ENCODE data around the gene CLBA1. TPM values are rescaled to one million over a fixed set of nuclear protein-coding genes. Genes with fewer than 3 reads are reported as not detected.

CLBA1 gene
- total RNA-seq, 1 donor from 2014 or later, result 2.5 TPM

DNA sequence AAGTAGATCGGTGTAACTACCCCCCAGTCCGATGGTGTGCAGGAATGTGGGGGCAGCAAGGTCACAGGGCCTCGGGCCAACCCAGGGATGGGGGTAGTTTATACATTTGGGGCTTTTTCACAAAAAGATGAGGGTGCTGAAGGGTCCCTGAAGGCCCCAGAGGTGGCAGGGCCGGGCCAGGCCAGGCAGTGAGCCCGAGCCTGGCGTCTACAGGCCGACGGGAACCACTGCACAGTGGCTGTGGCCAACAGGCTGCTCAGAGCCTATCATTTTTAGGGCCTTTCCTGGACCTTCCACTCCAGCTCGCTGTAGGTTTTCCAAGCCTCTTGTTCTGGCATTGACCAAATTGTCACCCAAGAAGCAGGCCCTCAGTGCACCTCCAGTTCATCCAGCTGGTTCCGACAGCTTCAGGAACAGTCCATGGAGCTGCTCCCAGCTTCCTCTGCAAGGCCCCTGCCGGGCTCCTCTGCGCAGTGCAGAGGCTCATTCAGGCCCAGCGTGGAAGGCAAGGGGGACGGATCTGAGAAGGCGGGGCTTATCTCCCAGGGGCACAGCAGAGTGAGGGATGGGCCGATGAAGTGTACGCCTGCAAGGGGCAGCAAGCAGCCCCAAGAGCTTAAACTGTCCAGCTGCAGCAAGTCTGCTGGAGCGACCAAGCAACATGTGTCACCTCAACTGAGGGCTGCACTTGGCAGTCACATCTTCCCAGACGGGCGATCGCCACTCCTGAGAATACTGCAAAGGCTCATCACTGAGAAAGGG lies 21.4 kb downstream of the CLBA1 start:
- Mint-ChIP-seq H3K36me3 (ENCODE audit: low read depth) (peaks cover 22% of the 10 kb centered on the region), H3K9me3 (no peaks in the 10 kb centered on the region), H3K4me1 (peaks cover 7% of the 10 kb centered on the region), H3K27ac (no peak overlapping the region), H3K27me3 (no peaks in the 10 kb centered on the region), H3K4me3 (no peak overlapping the region)
- no peak for DNase-seq
- intact Hi-C loops (cut with micrococcal nuclease), result no loop called here

DNA sequence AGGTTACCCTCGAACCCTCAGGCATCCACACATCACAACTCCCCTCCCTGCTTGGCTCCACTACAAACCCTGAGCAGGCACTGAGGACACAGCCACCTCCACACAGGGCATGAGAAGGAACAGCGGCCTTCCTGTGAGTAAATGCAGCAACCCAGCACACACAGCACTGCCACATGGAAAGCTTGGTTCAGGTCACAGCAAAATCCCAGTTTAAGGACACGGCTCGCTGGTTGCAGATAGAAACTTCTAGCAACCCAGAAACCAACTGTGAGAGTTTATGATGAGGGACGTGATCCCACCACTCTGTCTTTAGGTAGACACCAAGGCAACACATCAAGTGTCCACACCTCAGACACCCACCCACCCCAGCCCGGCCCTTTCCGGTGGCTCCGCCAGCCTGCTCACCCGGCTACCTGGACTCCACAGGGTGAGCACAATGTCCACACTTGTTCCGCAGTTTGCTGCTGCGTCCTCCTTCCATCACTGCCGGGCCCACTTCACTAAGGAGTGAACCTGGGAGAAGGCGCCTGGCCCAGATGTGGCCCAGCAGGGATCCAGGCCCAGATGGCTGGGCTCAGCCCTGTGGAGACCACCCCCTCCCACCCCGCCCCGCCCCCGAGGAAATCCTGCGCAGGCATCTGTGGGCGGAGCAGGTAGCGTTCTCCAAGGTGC lies 22.1 kb downstream of the CLBA1 start:
- Mint-ChIP-seq H3K4me1 (peaks cover 7% of the 10 kb centered on the region), H3K9me3 (no peaks in the 10 kb centered on the region), H3K27me3 (no peaks in the 10 kb centered on the region), H3K4me3 (no peak overlapping the region), H3K27ac (no peak overlapping the region), H3K36me3 (ENCODE audit: low read depth) (peaks cover 27% of the 10 kb centered on the region)
- intact Hi-C loops (cut with micrococcal nuclease), result no loop called here
- no peak for DNase-seq

DNA sequence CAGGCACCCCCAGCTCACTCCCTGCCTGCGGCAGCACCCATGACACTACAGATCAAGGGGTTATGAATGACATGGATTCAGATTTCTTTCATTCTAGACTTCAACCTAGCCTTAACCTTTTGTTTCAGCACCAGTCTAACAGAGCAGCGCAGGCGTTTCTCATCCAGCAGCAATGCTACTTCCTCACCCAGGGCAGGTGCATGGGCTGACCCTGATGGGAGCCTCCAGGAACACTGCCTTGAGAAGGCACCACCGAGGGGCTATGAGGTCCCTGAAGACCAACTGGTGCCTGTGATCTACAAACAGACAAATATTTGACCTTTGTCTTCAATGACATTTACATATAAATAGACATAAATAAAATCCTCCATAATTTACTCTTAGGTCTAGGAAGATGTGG lies 24.5 kb downstream of the CLBA1 start:
- no peak for DNase-seq
- H3K27ac Mint-ChIP-seq, result no peak overlapping the region
- H3K4me1 Mint-ChIP-seq, result peaks cover 23% of the 10 kb centered on the region
- H3K9me3 Mint-ChIP-seq, result no peaks in the 10 kb centered on the region
- no peaks in the 10 kb centered on the region for H3K27me3 Mint-ChIP-seq
- no peak overlapping the region for H3K4me3 Mint-ChIP-seq
- H3K36me3 Mint-ChIP-seq (ENCODE audit: low read depth), result peaks cover 34% of the 10 kb centered on the region
- intact Hi-C loops (cut with micrococcal nuclease), result no loop called here

DNA sequence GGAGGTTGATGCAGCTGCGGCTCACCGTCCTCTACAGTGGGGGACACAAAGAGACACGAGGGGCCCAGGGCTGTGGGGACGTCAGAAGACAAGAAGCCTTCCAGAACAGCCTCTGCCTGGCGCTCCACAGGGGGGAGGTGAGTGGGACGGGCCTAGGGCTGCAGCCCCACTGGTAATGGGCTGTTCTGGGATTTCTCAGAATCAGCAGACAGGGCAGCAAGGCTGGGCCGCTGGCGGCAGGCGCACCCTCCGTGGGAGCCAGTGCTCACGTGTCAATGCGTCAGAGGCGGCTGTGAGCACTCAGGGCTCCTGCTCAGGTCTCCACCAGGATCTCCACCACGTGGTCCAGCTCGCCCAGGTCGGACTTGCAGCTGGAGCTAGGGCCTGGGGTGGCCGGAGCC lies 25.3 kb downstream of the CLBA1 start:
- no peak for DNase-seq
- Mint-ChIP-seq H3K4me3 (no peak overlapping the region), H3K36me3 (ENCODE audit: low read depth) (peaks cover 39% of the 10 kb centered on the region), H3K4me1 (peaks cover 29% of the 10 kb centered on the region), H3K27me3 (no peaks in the 10 kb centered on the region), H3K9me3 (no peaks in the 10 kb centered on the region), H3K27ac (no peak overlapping the region)
- intact Hi-C loops (cut with micrococcal nuclease), result no loop called here

DNA sequence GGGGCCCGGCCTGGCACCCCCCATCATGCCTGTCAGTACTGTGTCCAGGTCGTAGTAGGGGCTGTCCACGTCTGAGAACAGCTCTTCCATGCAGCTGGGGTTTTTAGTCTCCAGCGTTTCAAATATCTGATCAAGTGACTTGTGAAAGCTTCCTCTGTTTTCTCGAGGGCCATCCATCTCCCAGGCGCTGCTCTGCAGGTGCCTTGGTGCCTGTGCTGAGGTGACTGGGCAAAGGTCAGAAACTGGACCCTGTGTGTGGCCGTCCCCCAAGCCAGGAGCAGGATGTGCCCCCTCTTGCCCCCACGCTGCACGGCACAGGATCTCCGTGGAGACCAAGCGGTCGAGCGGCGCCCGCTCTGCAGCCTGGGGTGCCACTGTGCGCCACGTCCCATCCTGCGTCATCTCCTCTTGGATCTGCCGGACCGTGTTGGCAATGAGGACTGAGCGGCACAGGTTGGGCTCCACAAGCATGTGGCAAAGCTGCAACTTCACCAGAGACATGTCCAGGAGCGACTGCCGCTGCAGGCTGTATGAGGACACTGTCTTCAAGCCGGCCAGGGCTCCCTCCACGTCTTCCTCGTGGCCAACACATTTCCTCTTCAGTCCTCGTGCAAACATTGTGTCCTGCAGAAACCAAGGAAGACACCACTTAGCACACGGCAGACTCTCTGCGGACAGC lies 25.9 kb downstream of the CLBA1 start:
- H3K4me1 Mint-ChIP-seq, result peaks cover 34% of the 10 kb centered on the region
- DNase-seq, result no peak
- intact Hi-C loops (cut with micrococcal nuclease), result no loop called here
- no peak overlapping the region for H3K27ac Mint-ChIP-seq
- H3K9me3 Mint-ChIP-seq, result no peaks in the 10 kb centered on the region
- H3K36me3 Mint-ChIP-seq (ENCODE audit: low read depth), result peaks cover 43% of the 10 kb centered on the region
- no peak overlapping the region for H3K4me3 Mint-ChIP-seq
- no peaks in the 10 kb centered on the region for H3K27me3 Mint-ChIP-seq

DNA sequence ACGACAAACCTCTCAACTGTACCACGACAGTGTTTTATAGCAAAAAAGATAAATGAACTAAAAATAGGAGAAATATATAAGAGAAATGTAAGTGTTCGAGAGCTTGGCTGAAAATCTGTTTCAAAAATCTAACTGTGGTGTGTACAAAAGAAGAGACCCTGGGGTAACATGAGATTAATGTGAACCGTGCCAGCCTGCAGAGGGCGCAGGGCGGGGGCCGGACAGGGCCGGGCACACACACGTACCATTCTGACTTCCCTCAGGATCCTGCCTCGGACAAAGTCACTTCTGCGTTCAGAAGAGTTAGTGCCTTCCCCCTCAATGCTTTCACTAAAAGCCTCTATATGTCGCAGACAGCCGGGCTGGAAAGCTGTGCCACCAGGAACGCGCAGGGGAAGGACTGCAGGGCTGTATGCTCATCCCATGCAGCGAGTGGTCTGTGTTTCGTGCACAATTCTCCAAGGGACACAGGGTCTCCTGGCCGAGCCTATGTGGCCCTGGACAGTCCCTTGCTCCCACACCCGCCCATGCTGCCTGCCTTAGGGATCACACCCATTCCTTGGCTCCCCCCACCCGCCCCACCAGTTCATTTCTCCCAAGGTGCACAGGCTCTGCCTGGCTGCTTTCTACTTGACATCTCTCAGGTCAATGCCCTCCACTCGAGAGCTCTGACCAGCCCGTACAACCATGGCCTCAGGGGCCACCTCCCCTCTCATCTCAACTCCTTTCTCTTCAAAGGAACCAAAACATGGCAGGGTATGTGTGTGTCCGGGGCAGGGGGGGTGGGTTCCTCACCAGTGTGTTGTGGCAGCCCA lies 26.8 kb downstream of the CLBA1 start:
- H3K4me1 Mint-ChIP-seq, result peaks cover 43% of the 10 kb centered on the region
- no peaks in the 10 kb centered on the region for H3K27me3 Mint-ChIP-seq
- H3K9me3 Mint-ChIP-seq, result no peaks in the 10 kb centered on the region
- intact Hi-C loops (cut with micrococcal nuclease), result no loop called here
- no peak overlapping the region for H3K27ac Mint-ChIP-seq
- DNase-seq, result no peak
- H3K4me3 Mint-ChIP-seq, result no peak overlapping the region
- peaks cover 45% of the 10 kb centered on the region for H3K36me3 Mint-ChIP-seq (ENCODE audit: low read depth)

DNA sequence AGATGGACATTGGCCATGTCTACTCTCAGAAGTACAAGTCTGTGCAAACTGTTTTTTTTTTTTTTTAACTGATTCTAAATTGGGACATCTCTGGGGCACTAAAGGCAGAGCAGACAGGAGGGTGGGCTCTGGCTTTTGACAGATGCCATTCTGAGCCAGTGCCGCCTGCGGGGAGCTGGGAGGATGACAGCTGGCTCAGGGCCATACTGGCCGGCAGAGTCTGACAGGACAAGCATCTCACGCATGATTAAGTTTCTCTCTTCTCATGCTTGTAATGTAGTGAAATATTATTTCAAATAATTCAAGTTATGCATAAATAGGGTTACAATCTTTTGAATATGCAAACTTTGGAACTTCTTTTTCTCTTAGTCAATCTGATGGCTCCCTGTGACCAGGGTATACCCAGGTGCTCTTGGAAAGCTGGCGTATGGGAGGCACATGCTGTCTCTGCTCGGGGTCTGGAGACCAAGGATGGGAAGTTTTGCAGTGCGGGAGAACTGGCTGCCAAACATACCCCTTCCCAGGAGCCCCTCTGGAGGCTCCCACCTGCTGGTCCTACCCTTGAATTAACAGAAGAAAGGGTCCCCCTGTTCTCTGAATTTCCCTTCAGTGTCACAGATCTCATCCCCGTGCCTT lies 27.7 kb downstream of the CLBA1 start:
- H3K36me3 Mint-ChIP-seq (ENCODE audit: low read depth), result peaks cover 45% of the 10 kb centered on the region
- no peak overlapping the region for H3K4me3 Mint-ChIP-seq
- intact Hi-C loops (cut with micrococcal nuclease), result no loop called here
- no peak for DNase-seq
- no peaks in the 10 kb centered on the region for H3K27me3 Mint-ChIP-seq
- no peaks in the 10 kb centered on the region for H3K9me3 Mint-ChIP-seq
- H3K4me1 Mint-ChIP-seq, result peaks cover 50% of the 10 kb centered on the region
- no peak overlapping the region for H3K27ac Mint-ChIP-seq

DNA sequence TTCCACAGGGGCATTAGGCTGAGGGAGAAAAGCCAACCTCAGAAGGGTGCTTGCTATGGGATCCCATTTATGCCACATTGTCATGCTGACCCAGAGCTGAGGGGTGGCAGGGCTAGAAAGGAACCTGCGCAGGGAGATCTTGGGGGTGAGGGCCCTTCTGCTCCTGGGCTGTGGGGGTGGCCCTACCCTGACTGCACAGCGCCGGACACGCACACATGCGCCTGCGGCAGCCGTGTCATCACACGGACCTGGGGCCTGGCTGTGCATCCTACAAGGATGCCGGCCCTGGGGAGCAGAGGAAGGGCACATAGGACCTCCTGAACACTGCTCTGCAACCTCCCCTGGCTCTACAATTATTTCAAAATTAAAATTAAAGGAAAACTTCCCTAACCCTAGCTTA lies 28.4 kb downstream of the CLBA1 start:
- H3K36me3 Mint-ChIP-seq (ENCODE audit: low read depth), result peaks cover 48% of the 10 kb centered on the region
- H3K27me3 Mint-ChIP-seq, result no peaks in the 10 kb centered on the region
- intact Hi-C loops (cut with micrococcal nuclease), result no loop called here
- no peak for DNase-seq
- H3K4me1 Mint-ChIP-seq, result peaks cover 53% of the 10 kb centered on the region
- H3K27ac Mint-ChIP-seq, result peak overlapping the region; percentile 71
- H3K4me3 Mint-ChIP-seq, result no peak overlapping the region
- H3K9me3 Mint-ChIP-seq, result no peaks in the 10 kb centered on the region

DNA sequence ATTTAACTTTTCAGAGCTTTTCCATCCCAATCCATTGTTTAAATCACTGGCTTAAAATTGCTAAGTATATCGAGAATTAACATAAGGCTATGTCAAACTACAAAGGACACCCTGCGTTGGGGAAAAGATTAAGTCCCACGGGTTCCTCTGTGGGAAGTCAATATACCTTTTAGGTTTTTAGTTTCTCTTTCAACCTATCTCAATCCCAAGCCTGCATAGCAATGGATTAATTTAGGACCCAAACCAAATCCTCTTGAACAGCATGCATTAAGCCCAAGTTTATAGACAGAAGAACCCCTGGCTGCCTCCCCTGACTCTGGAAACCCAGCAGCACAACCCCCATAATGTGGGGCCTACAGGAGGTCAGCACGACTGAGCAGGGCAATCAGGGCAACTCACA lies 29.0 kb downstream of the CLBA1 start:
- intact Hi-C loops (cut with micrococcal nuclease), result no loop called here
- H3K9me3 Mint-ChIP-seq, result no peaks in the 10 kb centered on the region
- H3K27ac Mint-ChIP-seq, result peak overlapping the region; percentile 71
- H3K27me3 Mint-ChIP-seq, result no peaks in the 10 kb centered on the region
- peak overlapping the region; percentile 30 for H3K4me3 Mint-ChIP-seq
- peaks cover 59% of the 10 kb centered on the region for H3K4me1 Mint-ChIP-seq
- H3K36me3 Mint-ChIP-seq (ENCODE audit: low read depth), result peaks cover 53% of the 10 kb centered on the region
- no peak for DNase-seq

DNA sequence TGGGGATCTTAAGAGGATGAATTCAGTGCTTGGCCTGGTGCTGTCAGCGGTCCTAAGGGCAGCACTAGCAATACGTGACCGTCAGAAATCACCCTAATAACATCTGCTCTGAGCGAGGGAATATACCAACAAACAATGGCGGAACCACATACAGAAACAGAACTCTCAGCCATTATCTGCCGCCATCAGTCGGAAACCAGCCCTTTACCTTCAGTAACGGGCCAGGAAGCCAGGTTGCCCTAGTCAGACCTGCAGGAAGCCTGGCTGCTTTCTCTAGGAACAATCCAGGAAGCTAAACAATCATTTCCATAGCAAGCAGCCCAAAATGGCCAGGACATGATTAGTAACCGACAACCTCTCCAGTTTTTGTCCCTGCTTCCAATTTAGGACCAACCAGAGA lies 29.7 kb downstream of the CLBA1 start:
- intact Hi-C loops (cut with micrococcal nuclease), result no loop called here
- Mint-ChIP-seq H3K27me3 (no peaks in the 10 kb centered on the region), H3K9me3 (no peaks in the 10 kb centered on the region), H3K36me3 (ENCODE audit: low read depth) (peaks cover 56% of the 10 kb centered on the region), H3K4me3 (peak overlapping the region; percentile 30), H3K4me1 (peaks cover 59% of the 10 kb centered on the region), H3K27ac (peak overlapping the region; percentile 21)
- DNase-seq, result no peak

DNA sequence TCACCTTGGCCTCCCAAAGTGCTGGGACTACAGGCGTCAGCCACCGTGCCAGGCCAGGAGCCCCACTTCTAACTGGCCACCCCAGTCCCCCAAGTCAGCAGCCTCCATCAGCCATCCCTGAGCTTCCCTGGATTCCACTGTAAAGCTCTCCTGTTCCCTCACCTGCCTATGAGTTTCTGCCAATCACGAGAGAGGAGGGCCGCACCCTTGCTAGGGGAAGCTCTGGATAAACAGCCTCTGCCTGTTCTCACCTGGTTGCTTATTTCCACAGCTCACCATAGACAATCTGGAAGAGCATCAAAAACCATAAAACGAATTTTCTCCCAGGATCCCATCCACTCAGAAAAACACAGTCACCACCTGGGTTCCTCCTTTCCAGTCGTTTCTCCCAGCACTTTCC lies 30.3 kb downstream of the CLBA1 start:
- Mint-ChIP-seq H3K36me3 (ENCODE audit: low read depth) (peaks cover 54% of the 10 kb centered on the region), H3K4me1 (peaks cover 59% of the 10 kb centered on the region), H3K9me3 (no peaks in the 10 kb centered on the region), H3K27ac (peak overlapping the region; percentile 70), H3K27me3 (no peaks in the 10 kb centered on the region), H3K4me3 (peak overlapping the region; percentile 59)
- no peak for DNase-seq
- intact Hi-C loops (cut with micrococcal nuclease), result no loop called here

DNA sequence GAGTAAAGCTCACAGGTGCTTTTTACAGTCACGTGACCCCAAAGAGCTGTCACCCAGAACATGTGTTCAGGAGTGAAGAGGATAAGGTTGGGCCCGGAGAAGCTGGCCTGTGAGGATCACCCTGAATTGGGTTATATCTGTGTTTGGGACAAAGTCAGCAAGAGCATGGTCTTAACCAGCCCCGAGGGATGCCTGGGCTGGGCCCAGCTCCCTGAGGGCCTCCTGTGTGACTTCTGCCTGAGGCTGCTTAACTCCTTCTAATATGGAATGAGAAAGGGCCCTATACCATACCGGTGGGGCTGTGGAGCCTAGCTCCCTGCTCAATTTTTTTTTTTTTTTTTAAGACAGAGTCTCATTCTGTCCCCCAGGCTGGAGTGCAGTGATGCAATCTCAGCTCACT lies 32.8 kb downstream of the CLBA1 start:
- peaks cover 46% of the 10 kb centered on the region for H3K36me3 Mint-ChIP-seq (ENCODE audit: low read depth)

More for the DNA sequence above, 32.8 kb downstream of the CLBA1 start:
- H3K27ac Mint-ChIP-seq, result peak overlapping the region; percentile 56
- H3K27me3 Mint-ChIP-seq, result no peaks in the 10 kb centered on the region
- intact Hi-C loops (cut with micrococcal nuclease), result no loop called here
- peak overlapping the region; percentile 96 for H3K4me3 Mint-ChIP-seq
- peaks cover 63% of the 10 kb centered on the region for H3K4me1 Mint-ChIP-seq
- no peaks in the 10 kb centered on the region for H3K9me3 Mint-ChIP-seq
- no peak for DNase-seq

Data from activated CD4-positive, alpha-beta T cell treated with anti-CD3 and anti-CD28 coated beads, Interleukin-2, amount 10 ng/mL, durations not matched to agents 24 days and 14 days (primary cell).